ENCODE data around the gene TAF11L5. TPM values are rescaled to one million over a fixed set of nuclear protein-coding genes. Genes with fewer than 3 reads are reported as not detected.
"Not testable (repeated sequence)": the region's sequence is repeated elsewhere in the genome, so short reads cannot be mapped to it uniquely, and the experiment has no call there.

TAF11L5 gene
- total RNA-seq, 1 donor from 2014 or later: not detected

DNA sequence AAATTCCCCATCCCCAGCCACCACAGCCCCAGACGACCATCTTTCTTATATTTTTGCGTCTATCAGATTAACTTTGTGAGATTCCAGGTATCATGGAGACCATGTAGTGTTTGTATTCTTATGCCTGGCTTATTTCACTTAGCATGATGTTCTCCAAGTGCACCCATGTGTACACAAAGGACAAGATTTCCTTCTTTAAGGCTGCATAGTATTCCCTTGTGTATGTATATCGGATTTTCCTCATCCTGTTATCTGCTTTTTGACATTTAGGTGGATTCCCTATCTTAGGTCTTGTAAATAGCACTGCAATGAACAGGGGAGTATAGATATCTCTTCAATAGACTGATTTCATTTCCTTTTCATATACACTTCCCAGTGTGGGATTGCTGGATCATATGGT is 32.3 kb upstream of the TAF11L5 start:
- DNase-seq (ENCODE audit: low read depth): no peak

DNA sequence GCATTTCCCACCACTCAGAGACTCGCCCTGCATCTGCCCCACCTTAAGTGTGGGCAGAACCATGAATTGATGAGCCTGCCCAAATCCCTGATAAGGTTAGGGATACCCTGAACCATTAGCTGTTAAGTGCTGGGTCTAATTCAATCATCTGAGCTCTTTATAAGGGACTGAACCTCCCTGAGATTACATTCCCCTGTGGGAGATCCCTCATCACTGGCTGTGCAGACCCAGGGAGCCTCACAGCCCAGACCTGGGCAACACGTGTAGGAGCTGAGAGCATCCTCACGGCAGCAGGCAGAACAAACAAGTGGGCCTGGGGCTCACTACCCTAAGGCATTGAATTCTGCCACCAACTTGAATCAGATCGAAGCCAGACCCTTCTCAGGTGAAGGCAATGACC is 27.6 kb upstream of the TAF11L5 start:
- Histone ChIP-seq H3K4me3 (ENCODE audit: low read depth, low read length) (no peak overlapping the region), H3K27me3 (ENCODE audit: control insufficient read depth, insufficient read depth, low read length) (no peaks in the 10 kb centered on the region), H3K36me3 (ENCODE audit: control insufficient read depth, insufficient read depth, low read length) (no peaks in the 10 kb centered on the region)
- no peak for TF ChIP-seq CTCF (IDR thresholded peaks at IDR 0.05; ENCODE audit: insufficient read depth, low read length, poor library complexity, severe bottlenecking)
- DNase-seq (ENCODE audit: low read depth): no peak

More for the DNA sequence above, 32.3 kb upstream of the TAF11L5 start:
- H3K27me3 ChIP-seq (ENCODE audit: control insufficient read depth, insufficient read depth, low read length): no peaks in the 10 kb centered on the region
- no peak overlapping the region for H3K4me3 ChIP-seq (ENCODE audit: low read depth, low read length)
- no peak for TF ChIP-seq CTCF (IDR thresholded peaks at IDR 0.05; ENCODE audit: insufficient read depth, low read length, poor library complexity, severe bottlenecking)
- no peaks in the 10 kb centered on the region for H3K36me3 ChIP-seq (ENCODE audit: control insufficient read depth, insufficient read depth, low read length)

- H3K36me3 ChIP-seq (ENCODE audit: control insufficient read depth, insufficient read depth, low read length); H3K4me3 ChIP-seq (ENCODE audit: low read depth, low read length); H3K27me3 ChIP-seq (ENCODE audit: control insufficient read depth, insufficient read depth, low read length); DNase-seq (ENCODE audit: low read depth): not testable (repeated sequence)
Observed at GRCh38 chr5:17497931-17498330, 27.1 kb upstream of the TAF11L5 start, which contains the start of gene TAF11L2. TAF11L2 (plus strand) TSS chr5:17498231.

DNA sequence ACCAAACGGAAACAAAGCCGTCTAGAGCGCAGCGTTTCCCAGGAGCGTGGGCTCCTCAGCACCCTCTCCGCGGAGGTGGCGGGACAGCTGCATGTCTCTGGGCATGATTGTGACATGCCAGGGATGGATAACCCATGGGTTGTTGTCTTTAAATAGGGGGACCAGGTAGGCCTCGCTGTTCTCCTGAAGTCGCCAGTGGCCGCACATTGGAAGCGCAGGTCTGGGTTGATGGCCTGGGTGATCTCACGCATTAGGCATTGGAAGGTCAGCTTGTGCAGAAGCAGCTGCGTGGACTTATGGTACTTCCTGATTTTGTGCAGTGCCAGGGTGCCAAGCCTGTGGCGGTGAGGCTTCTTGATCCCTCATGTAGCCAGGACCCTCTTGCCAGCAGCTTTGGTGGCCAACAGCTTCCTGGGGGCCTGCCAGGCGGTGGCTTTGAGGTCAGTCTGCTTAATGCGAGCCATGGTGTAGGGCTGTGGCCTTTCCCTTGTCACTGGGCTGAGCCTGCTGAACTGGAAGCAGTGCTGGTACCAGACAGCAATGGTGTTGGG is 13.2 kb upstream of the TAF11L5 start:
- Histone ChIP-seq H3K4me3 (ENCODE audit: low read depth, low read length) (no peak overlapping the region), H3K27me3 (ENCODE audit: control insufficient read depth, insufficient read depth, low read length) (no peaks in the 10 kb centered on the region), H3K36me3 (ENCODE audit: control insufficient read depth, insufficient read depth, low read length) (no peaks in the 10 kb centered on the region)
- DNase-seq (ENCODE audit: low read depth): no peak
- TF ChIP-seq CTCF (IDR thresholded peaks at IDR 0.05; ENCODE audit: insufficient read depth, low read length, poor library complexity, severe bottlenecking): no peak

DNA sequence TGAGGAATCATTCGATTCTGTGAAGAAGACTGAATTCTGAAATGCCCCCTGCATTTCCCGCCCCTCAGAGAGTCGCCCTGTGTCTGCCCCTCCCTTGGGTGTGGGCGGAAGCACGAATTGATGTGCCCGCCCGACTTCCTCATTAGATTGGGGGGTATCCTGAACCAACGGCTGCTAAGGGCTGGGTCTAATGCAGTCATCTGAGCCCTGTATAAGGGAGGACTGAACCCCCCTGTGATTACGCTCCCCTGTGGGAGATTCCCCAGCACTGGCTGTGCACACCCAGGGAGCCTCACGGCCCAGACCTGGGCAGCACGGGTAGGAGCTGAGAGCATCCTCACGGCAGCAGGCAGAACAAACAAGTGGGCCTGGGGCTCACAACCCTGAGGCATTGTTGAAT is 7.5 kb upstream of the TAF11L5 start:
- not testable (repeated sequence) for H3K36me3 ChIP-seq (ENCODE audit: control insufficient read depth, insufficient read depth, low read length); H3K27me3 ChIP-seq (ENCODE audit: control insufficient read depth, insufficient read depth, low read length); DNase-seq (ENCODE audit: low read depth); H3K4me3 ChIP-seq (ENCODE audit: low read depth, low read length)

- DNase-seq (ENCODE audit: low read depth); H3K27me3 ChIP-seq (ENCODE audit: control insufficient read depth, insufficient read depth, low read length); H3K4me3 ChIP-seq (ENCODE audit: low read depth, low read length); H3K36me3 ChIP-seq (ENCODE audit: control insufficient read depth, insufficient read depth, low read length): not testable (repeated sequence)
Observed at GRCh38 chr5:17518067-17518466, 7.0 kb upstream of the TAF11L5 start, which contains the start of gene TAF11L3. TAF11L3 (plus strand) TSS chr5:17518367.

GRCh38 chr5:17519508-17519907 is 5.5 kb upstream of the TAF11L5 start:
- H3K36me3 ChIP-seq (ENCODE audit: control insufficient read depth, insufficient read depth, low read length); H3K27me3 ChIP-seq (ENCODE audit: control insufficient read depth, insufficient read depth, low read length); DNase-seq (ENCODE audit: low read depth); H3K4me3 ChIP-seq (ENCODE audit: low read depth, low read length): not testable (repeated sequence)

DNA sequence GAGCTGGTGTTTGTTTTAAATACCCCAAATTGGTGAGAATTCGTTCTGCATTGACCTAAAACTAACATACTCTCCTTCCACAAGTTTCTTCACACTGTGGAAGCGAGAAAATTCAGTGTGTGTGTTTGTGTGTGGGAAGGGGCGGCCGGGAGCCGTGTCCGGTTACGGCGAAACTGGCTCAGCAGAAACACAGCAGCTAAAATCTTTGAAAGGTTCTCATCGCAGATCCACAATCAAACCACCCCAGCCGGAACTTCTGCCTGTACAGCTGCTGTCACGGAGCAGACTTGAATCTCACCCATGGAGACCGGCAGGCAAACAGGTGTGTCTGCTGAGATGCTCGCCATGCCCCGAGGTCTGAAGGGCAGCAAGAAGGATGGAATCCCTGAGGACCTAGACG is 3.5 kb upstream of the TAF11L5 start, which contains the start of gene TAF11L4:
Gene TAF11L4, plus strand, starts transcription at position 301 of the 400 bp plus-strand sequence.
- H3K36me3 ChIP-seq (ENCODE audit: control insufficient read depth, insufficient read depth, low read length); DNase-seq (ENCODE audit: low read depth); H3K4me3 ChIP-seq (ENCODE audit: low read depth, low read length); H3K27me3 ChIP-seq (ENCODE audit: control insufficient read depth, insufficient read depth, low read length): not testable (repeated sequence)

DNA sequence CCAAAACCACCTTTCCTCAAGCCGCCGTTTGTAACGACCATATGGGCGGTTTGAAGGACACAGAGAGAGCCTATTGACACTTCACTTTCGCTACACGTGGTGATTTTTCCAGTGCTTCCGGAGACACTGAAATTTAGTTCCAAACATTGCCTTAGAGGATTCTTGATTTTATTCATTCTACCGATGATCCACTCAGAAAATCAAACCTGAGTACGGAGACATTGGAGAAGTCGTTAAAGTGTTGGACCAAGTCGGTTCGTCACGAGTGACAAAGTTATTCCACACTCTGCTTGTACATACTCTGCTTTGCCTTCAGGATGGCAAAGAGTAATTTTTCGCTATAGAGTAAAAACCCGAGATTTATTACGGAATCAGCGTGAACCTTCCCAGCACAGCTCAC is 1.5 kb downstream of the TAF11L5 start:
- not testable (repeated sequence) for H3K27me3 ChIP-seq (ENCODE audit: control insufficient read depth, insufficient read depth, low read length); H3K4me3 ChIP-seq (ENCODE audit: low read depth, low read length); DNase-seq (ENCODE audit: low read depth); H3K36me3 ChIP-seq (ENCODE audit: control insufficient read depth, insufficient read depth, low read length)

DNA sequence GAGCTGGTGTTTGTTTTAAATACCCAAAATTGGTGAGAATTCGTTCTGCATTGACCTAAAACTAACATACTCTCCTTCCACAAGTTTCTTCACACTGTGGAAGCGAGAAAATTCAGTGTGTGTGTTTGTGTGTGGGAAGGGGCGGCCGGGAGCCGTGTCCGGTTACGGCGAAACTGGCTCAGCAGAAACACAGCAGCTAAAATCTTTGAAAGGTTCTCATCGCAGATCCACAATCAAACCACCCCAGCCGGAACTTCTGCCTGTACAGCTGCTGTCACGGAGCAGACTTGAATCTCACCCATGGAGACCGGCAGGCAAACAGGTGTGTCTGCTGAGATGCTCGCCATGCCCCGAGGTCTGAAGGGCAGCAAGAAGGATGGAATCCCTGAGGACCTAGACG is 3.3 kb downstream of the TAF11L5 start, which contains the start of gene TAF11L6:
Gene TAF11L6, plus strand, starts transcription at position 301 of the 400 bp plus-strand sequence.
- H3K36me3 ChIP-seq (ENCODE audit: control insufficient read depth, insufficient read depth, low read length); DNase-seq (ENCODE audit: low read depth); H3K27me3 ChIP-seq (ENCODE audit: control insufficient read depth, insufficient read depth, low read length); H3K4me3 ChIP-seq (ENCODE audit: low read depth, low read length): not testable (repeated sequence)

Data from kidney epithelial cell (primary cell).